Inflammatory macrophage (primary cell): ENCODE results near the gene COL28A1.
"Not testable (repeated sequence)": the region's sequence is repeated elsewhere in the genome, so short reads cannot be mapped to it uniquely, and the experiment has no call there.

Source experiments
- DNase-seq, 2 donors: peaks; one replicate each; pipeline ENCODE4 v3.0.0-alpha.2; 2020 to 2022

The COL28A1 gene

GRCh38 chr7:7561591-7561990 is 25.9 kb upstream of the COL28A1 start:
- not testable (repeated sequence) for DNase-seq

GRCh38 chr7:7557252-7557651 is 21.6 kb upstream of the COL28A1 start:
- no peak for DNase-seq

- DNase-seq, result no peak
Measured at GRCh38 chr7:7556852-7557251, 21.2 kb upstream of the COL28A1 start.

- no peak for DNase-seq
Measured at GRCh38 chr7:7554649-7555575, 19.2 kb upstream of the COL28A1 start.

- DNase-seq, result no peak
Measured at GRCh38 chr7:7554021-7554432, 18.4 kb upstream of the COL28A1 start.

- no peak for DNase-seq
Measured at GRCh38 chr7:7553386-7553785, 17.7 kb upstream of the COL28A1 start.

- no peak for DNase-seq
Measured at GRCh38 chr7:7552199-7552598, 16.5 kb upstream of the COL28A1 start.

GRCh38 chr7:7550663-7551062 is 15.0 kb upstream of the COL28A1 start:
- DNase-seq, result no peak

- no peak for DNase-seq
Measured at GRCh38 chr7:7548407-7548806, 12.7 kb upstream of the COL28A1 start.

GRCh38 chr7:7542251-7542835 is 6.7 kb upstream of the COL28A1 start:
- no peak for DNase-seq

GRCh38 chr7:7539711-7540110 is 4.0 kb upstream of the COL28A1 start:
- DNase-seq, result no peak

- no peak for DNase-seq
Measured at GRCh38 chr7:7539152-7539551, 3.5 kb upstream of the COL28A1 start.

GRCh38 chr7:7537711-7538110 is 2.0 kb upstream of the COL28A1 start:
- no peak for DNase-seq

- no peak for DNase-seq
Measured at GRCh38 chr7:7536396-7537019, 835 bp upstream of the COL28A1 start.

- no peak for DNase-seq
Measured at GRCh38 chr7:7533831-7534430, 1.7 kb downstream of the COL28A1 start.

- DNase-seq, result no peak
Measured at GRCh38 chr7:7529328-7529727, 6.3 kb downstream of the COL28A1 start.

GRCh38 chr7:7527047-7527446 is 8.6 kb downstream of the COL28A1 start:
- DNase-seq, result no peak

GRCh38 chr7:7526006-7526405 is 9.7 kb downstream of the COL28A1 start:
- no peak for DNase-seq

- DNase-seq, result no peak
Measured at GRCh38 chr7:7524121-7524520, 11.6 kb downstream of the COL28A1 start.

- DNase-seq, result no peak
Measured at GRCh38 chr7:7522421-7522820, 13.3 kb downstream of the COL28A1 start.

GRCh38 chr7:7521259-7521658 is 14.4 kb downstream of the COL28A1 start:
- DNase-seq, result no peak

GRCh38 chr7:7519528-7519927 is 16.1 kb downstream of the COL28A1 start:
- no peak for DNase-seq

GRCh38 chr7:7519056-7519455 is 16.6 kb downstream of the COL28A1 start:
- peak; percentile 37 to 48 for DNase-seq
